K562 (cell line): ENCODE results near the gene PLOD1. TPM values are rescaled to one million over a fixed set of nuclear protein-coding genes. Genes with fewer than 3 reads are reported as not detected.

ENCODE experiments used
- ATAC-seq: fragments of 200-7000 bp; cut with Tn5 transposase; 3 replicates; pipeline ENCODE4 v1.9.1; 2020; ENCODE audit warnings: moderate library complexity
- BruUV-seq: library from RNA; stranded (reverse); fragments of 400-500 nt; replicated peaks from 2 replicates; lab custom pipeline; 2021; lab: Mats Ljungman, UMichigan
- CTCF ChIA-PET: fragments of 300-600 bp; formaldehyde crosslinking; extraction: SDS; loops from one replicate; lab custom pipeline; 2021; ENCODE audit warnings: low intra/inter-chr PET ratio; lab: Yijun Ruan, JAX
- POLR2A ChIA-PET: fragments of 300-600, 350-650 bp; sonication (Branson Sonifier 250); formaldehyde crosslinking; extraction: SDS; loops from one replicate; lab custom pipeline; 2021; ENCODE audit warnings: antibody characterized with exemption, inconsistent platforms; lab: Yijun Ruan, JAX
- DNase-seq, 4 experiments: peaks; one replicate each; pipeline versions ENCODE4 v3.0.0 to v3.0.0-alpha.2; 2011 to 2018; ENCODE audit warnings: low spot score in 3 of 4, mixed read lengths in 3 of 4; ENCODE audit errors: extremely low read depth in 1 of 4
- FAIRE-seq: peaks from 2 replicates; lab custom pipeline; 2011; peaks lifted over from hg19 to GRCh38; lab: Jason Lieb, UNC
- H2AFZ ChIP-seq: 2 replicates; pipeline ENCODE4 v1.6.0; 2011; ENCODE audit warnings: low read depth, low read length, control low read depth, inconsistent platforms
- H3K27ac ChIP-seq: fragments of 200-600 bp; 3 replicates; pipeline ENCODE4 v1.8.0; 2011; ENCODE audit warnings: low read depth, mild to moderate bottlenecking, control low read depth, inconsistent platforms, low read length, moderate library complexity, mixed read lengths; ENCODE audit errors: extremely low read depth
- H3K27me3 ChIP-seq, 2 experiments: fragments of 300-600 bp in 1 of 2; 2 replicates in 1 of 2; 3 replicates in 1 of 2; pipeline versions ENCODE4 v1.6.0 to v1.8.0; 2011; ENCODE audit warnings: inconsistent platforms in 2 of 2, low read length in 2 of 2, mild to moderate bottlenecking in 1 of 2, mixed read lengths in 1 of 2, moderate library complexity in 1 of 2; ENCODE audit not compliant: control insufficient read depth in 2 of 2, insufficient read depth in 2 of 2
- H3K36me3 ChIP-seq: fragments of 300-600 bp; 3 replicates; pipeline ENCODE4 v1.8.0; 2011; ENCODE audit warnings: mild to moderate bottlenecking, low read length, inconsistent platforms; ENCODE audit not compliant: control insufficient read depth, insufficient read depth
- H3K4me1 ChIP-seq, 2 experiments: fragments of 200-600 bp in 1 of 2; replicated peaks in 1 of 2; 2 replicates in 1 of 2; 3 replicates in 1 of 2; pipeline versions ENCODE4 v1.5.1 to v1.8.0; 2011; ENCODE audit warnings: inconsistent platforms in 2 of 2, low read length in 2 of 2, mild to moderate bottlenecking in 1 of 2, mixed read lengths in 1 of 2, moderate library complexity in 1 of 2; ENCODE audit not compliant: control insufficient read depth in 2 of 2, insufficient read depth in 2 of 2
- H3K4me2 ChIP-seq: 2 replicates; pipeline ENCODE4 v1.6.1; 2011; ENCODE audit warnings: low read length, control low read depth, inconsistent platforms, mixed read lengths; ENCODE audit not compliant: insufficient read depth
- H3K4me3 ChIP-seq: fragments of 200-600 bp; sonication (generic), shearing (Covaris generic); 2 replicates; pipeline ENCODE4 v1.5.1; 2016; ENCODE audit warnings: control low read depth, inconsistent platforms
- H3K79me2 ChIP-seq: fragments of 200-600 bp; 3 replicates; pipeline ENCODE4 v1.8.0; 2011; ENCODE audit warnings: low read length, inconsistent platforms; ENCODE audit not compliant: control insufficient read depth, insufficient read depth
- H3K9ac ChIP-seq, 2 experiments: 2 replicates each; pipeline versions ENCODE4 v1.6.0 to v1.6.1; 2011; ENCODE audit warnings: low read depth in 2 of 2, low read length in 2 of 2, control low read depth in 1 of 2, inconsistent platforms in 1 of 2, mild to moderate bottlenecking in 1 of 2, mixed read lengths in 1 of 2; ENCODE audit not compliant: insufficient read depth in 1 of 2
- H3K9me1 ChIP-seq: one replicate; pipeline ENCODE4 v1.6.0; 2011; ENCODE audit warnings: inconsistent platforms, mild to moderate bottlenecking, low read length, moderate library complexity; ENCODE audit not compliant: control insufficient read depth, insufficient read depth
- H3K9me3 ChIP-seq: replicated peaks from 2 replicates; pipeline ENCODE4 v1.5.1; 2011; ENCODE audit warnings: low read depth, low read length, inconsistent platforms; ENCODE audit not compliant: control insufficient read depth, insufficient read depth
- H4K20me1 ChIP-seq: replicated peaks from 2 replicates; pipeline ENCODE4 v1.6.1; 2011; ENCODE audit warnings: low read length, inconsistent platforms, mixed read lengths; ENCODE audit not compliant: control insufficient read depth, insufficient read depth
- ARID2 ChIP-seq: fragments of 450-650 bp; IDR thresholded peaks from 2 replicates; pipeline ENCODE4 v1.6.1; 2017; ENCODE audit warnings: antibody characterized with exemption, mild to moderate bottlenecking
- ARNT ChIP-seq, 2 experiments: fragments of 450-650 bp; IDR thresholded peaks; 2 replicates each; pipeline ENCODE4 v1.6.1; 2016; ENCODE audit warnings: mild to moderate bottlenecking in 1 of 2
- E4F1 ChIP-seq: fragments of 250-450 bp; sonication (Bioruptor Pico); IDR thresholded peaks from 2 replicates; pipeline ENCODE4 v1.5.0; 2021; ENCODE audit warnings: mild to moderate bottlenecking, borderline replicate concordance
- SMC3 ChIP-seq: conservative IDR thresholded peaks from 2 replicates; pipeline ENCODE4 v1.6.1; 2011; ENCODE audit warnings: low read depth, low read length, improper control_type of control experiment; ENCODE audit not compliant: insufficient read depth
- ZBTB34 ChIP-seq: fragments of 250-450 bp; sonication (Bioruptor Pico); IDR thresholded peaks from 2 replicates; pipeline ENCODE4 v1.8.0; 2021; ENCODE audit warnings: mild to moderate bottlenecking, moderate library complexity
- WGBS: fragments of 100-300 bp; shearing (Covaris generic); methylation state at CpG from one replicate; pipeline ENCODE4 v1.1.6; 2016; ENCODE audit warnings: low coverage, mixed read lengths; ENCODE audit not compliant: insufficient coverage; ENCODE audit errors: missing lambda C conversion rate; 5-methylcytosine and 5-hydroxymethylcytosine counted together
- in situ Hi-C: fragments of 300-500 bp; cut with MboI; formaldehyde crosslinking; loops from 4 replicates; pipeline ENCODE4 v1.15.0; 2018; ENCODE audit warnings: inconsistent platforms, mixed read lengths
- intact Hi-C: fragments of 100-400 bp; cut with micrococcal nuclease; formaldehyde crosslinking; loops from 2 replicates; pipeline ENCODE4 v1.14.2; 2022
- polyA plus RNA-seq, 8 experiments: library from polyadenylated mRNA; depleted of rRNA in 4 of 8; stranded (reverse) in 5 of 8; unstranded in 3 of 8; fragments of >200 nt; fragmentation: Nextera tagmentation in 2 of 8; fragmentation: Illumina TruSeq in 1 of 8; extraction: Ambion mirVana in 2 of 8; extraction: Trizol in 1 of 8; gene quantifications; 2 replicates each; pipeline versions ENCODE4 v1.2.1 to v1.2.3, GENCODE V29; 2011 to 2014; ENCODE audit warnings: inconsistent platforms in 1 of 8, missing spikeins in 1 of 8
- total RNA-seq, 7 experiments: library from RNA; depleted of rRNA in 6 of 7; stranded (reverse); fragments of >200 nt in 6 of 7; fragmentation: Illumina TruSeq in 2 of 7; extraction: Trizol in 2 of 7; gene quantifications; 2 replicates each; pipeline versions ENCODE4 v1.2.1 to v1.2.3, GENCODE V29; 2011 to 2021; ENCODE audit warnings: low replicate concordance in 1 of 7

PLOD1 gene
- total and polyA plus RNA-seq, 9 of the 15 experiments (the other 6 are each of a cell fraction or from before 2014, with no cell fraction given): 16.6 to 90.8 (median 52.7) TPM

GRCh38 chr1:12001249-12001917 lies 66.9 kb downstream of the PLOD1 start:
- no peak overlapping the region for H3K4me2 ChIP-seq
- FAIRE-seq (peak; percentile 78), ATAC-seq (peak; percentile 71), DNase-seq (peak in 1 of 4 experiments; percentile 85)
- WGBS: 67% methylated on average over 14 of the region's 14 CpGs
- peak overlapping the region; percentile 50; the same call in 1 of the 3 replicates for H3K27ac ChIP-seq
- H3K79me2 ChIP-seq: peaks cover 3% of the 10 kb centered on the region; the same call in 1 of the 3 replicates
- no peaks in the 10 kb centered on the region for H3K27me3 ChIP-seq
- H3K4me3 ChIP-seq: no peak overlapping the region
- H3K4me1 ChIP-seq: peaks cover 20 to 24% of the 10 kb centered on the region in 2 experiments; a peak in 4 of 5 replicates
- CTCF ChIA-PET: interaction anchor here (0.7 to 1.5 kb wide), 2 partner anchors 30 to 162 kb away, joined by 3 to 5 read pairs; no protein-coding TSS in a partner anchor
- POLR2A ChIA-PET: interaction anchor here (0.6 to 1.1 kb wide), 2 partner anchors 10 to 23 kb away, joined by 3 read pairs; no protein-coding TSS in a partner anchor
- intact Hi-C loops (no loop called here), in situ Hi-C loops (no loop called here)
- no peaks in the 10 kb centered on the region for H3K9me3 ChIP-seq
- no peak overlapping the region for H3K9ac ChIP-seq
- H3K36me3 ChIP-seq: peaks cover 90% of the 10 kb centered on the region
- BruUV-seq: no TSS peak
- no peaks in the 10 kb centered on the region for H4K20me1 ChIP-seq
- no peaks in the 10 kb centered on the region for H3K9me1 ChIP-seq
- no peak overlapping the region for H2AFZ ChIP-seq
- TF ChIP-seq E4F1 (CRISPR knock-in tag) (no peak), ARNT (IDR thresholded peaks at IDR 0.05) (no peak), ZBTB34 (CRISPR knock-in tag) (peak; percentile 10; the same call in 1 of the 2 replicates), SMC3 (peak; percentile 54), ARID2 (0 out of 2 replicates have a peak, but pooled peaks have one; percentile 17)
